Panc1 (cell line): Measurements from ENCODE around the gene KPNB1. TPM values are rescaled to one million over a fixed set of nuclear protein-coding genes. Genes with fewer than 3 reads are reported as not detected.
A peak's percentile ranks its signal among the peaks of the same experiment; 100 is the strongest.

ENCODE experiments used
- ATAC-seq: fragments of 200-7000 bp; cut with Tn5 transposase; 2 replicates; pipeline ENCODE4 v1.9.1; 2020; ENCODE audit warnings: mild to moderate bottlenecking, moderate library complexity
- BruUV-seq: library from RNA; stranded (reverse); fragments of 400-500 nt; replicated peaks from 2 replicates; lab custom pipeline; 2021; lab: Mats Ljungman, UMichigan
- CTCF ChIA-PET: fragments of 300-600 bp; sonication (Branson Sonifier 250); formaldehyde crosslinking; loops from one replicate; lab custom pipeline; 2022; ENCODE audit warnings: antibody characterized with exemption; lab: Charles Lee
- POLR2A ChIA-PET: fragments of 300-600 bp; sonication (Branson Sonifier 250); formaldehyde crosslinking; loops from one replicate; lab custom pipeline; 2022; ENCODE audit warnings: antibody characterized with exemption; lab: Charles Lee
- DNase-seq: peaks from one replicate; pipeline ENCODE4 v3.0.0-alpha.2; 2010; ENCODE audit warnings: low read depth, low spot score
- H3K27ac ChIP-seq: 2 replicates; pipeline ENCODE4 v1.5.1; 2011; ENCODE audit warnings: mild to moderate bottlenecking, low read length, inconsistent platforms
- H3K27me3 ChIP-seq: fragments of 200-500 bp; sonication (Bioruptor generic); 2 replicates; pipeline ENCODE4 v1.6.0; 2014; ENCODE audit warnings: low read length, inconsistent platforms; ENCODE audit not compliant: control insufficient read depth, insufficient read depth
- H3K36me3 ChIP-seq: fragments of 200-500 bp; sonication (Bioruptor generic); 2 replicates; pipeline ENCODE4 v1.5.1; 2014; ENCODE audit warnings: inconsistent platforms, mild to moderate bottlenecking, low read length, moderate library complexity; ENCODE audit not compliant: control insufficient read depth, insufficient read depth
- H3K4me1 ChIP-seq: 2 replicates; pipeline ENCODE4 v1.5.1; 2011; ENCODE audit warnings: inconsistent platforms, mild to moderate bottlenecking, low read length, moderate library complexity; ENCODE audit not compliant: control insufficient read depth, insufficient read depth
- H3K4me3 ChIP-seq, 2 experiments: 2 replicates each; pipeline ENCODE4 v1.5.1; 2011 to 2012; ENCODE audit warnings: low read depth in 2 of 2, low read length in 2 of 2, mild to moderate bottlenecking in 2 of 2, inconsistent platforms in 1 of 2, moderate library complexity in 1 of 2
- H3K9me3 ChIP-seq: fragments of 200-500 bp; sonication (Bioruptor generic); 2 replicates; pipeline ENCODE4 v1.5.1; 2014; ENCODE audit warnings: low read depth, mild to moderate bottlenecking, inconsistent platforms, low read length, moderate library complexity; ENCODE audit not compliant: control insufficient read depth, insufficient read depth
- POLR2AphosphoS5 ChIP-seq: IDR thresholded peaks from 2 replicates; pipeline ENCODE4 v1.6.1; 2012; ENCODE audit warnings: mild to moderate bottlenecking, low read depth, low read length, moderate library complexity
- REST ChIP-seq, 2 experiments: IDR thresholded peaks; 2 replicates each; pipeline ENCODE4 v1.6.1; 2011 to 2012; ENCODE audit warnings: low read depth in 2 of 2, control low read depth in 1 of 2, low read length in 1 of 2, mild to moderate bottlenecking in 1 of 2, moderate library complexity in 1 of 2; ENCODE audit not compliant: insufficient read depth in 1 of 2
- SIN3A ChIP-seq: IDR thresholded peaks from 2 replicates; pipeline ENCODE4 v1.6.1; 2012; ENCODE audit warnings: low read depth, mild to moderate bottlenecking, low read length, moderate library complexity, borderline replicate concordance; ENCODE audit not compliant: insufficient read depth
- TCF7L2 ChIP-seq: IDR thresholded peaks from 2 replicates; pipeline ENCODE4 v1.6.1; 2011; ENCODE audit warnings: mild to moderate bottlenecking, low read depth, low read length, inconsistent platforms
- in situ Hi-C: cut with HindIII; loops from 2 replicates; pipeline ENCODE4 v1.10.0; 2016; ENCODE audit warnings: low sequenced_read_pairs, low pct_unique_long_range_greater_than_20kb
- intact Hi-C: fragments of 100-400 bp; cut with micrococcal nuclease; formaldehyde crosslinking; loops from one replicate; pipeline ENCODE4 v1.10.0; 2022; ENCODE audit not compliant: unreplicated experiment
- total RNA-seq: library from RNA; stranded (reverse); gene quantifications from one replicate; pipeline ENCODE4 v1.2.1, GENCODE V29; 2021; ENCODE audit not compliant: unreplicated experiment
- TF ChIP-seq, protein P1 (sequence below): fragments of 450-650 bp; IDR thresholded peaks from 2 replicates; pipeline ENCODE4 v1.5.1; 2017; ENCODE audit warnings: mild to moderate bottlenecking

Gene KPNB1
- total RNA-seq, 1 experiment from 2014 or later, result 666 TPM

- in situ Hi-C loops (no loop called here), intact Hi-C loops (no loop called here)
- Histone ChIP-seq H3K36me3 (peaks cover 70% of the 10 kb centered on the region), H3K4me3 (no peak overlapping the region), H3K27me3 (no peaks in the 10 kb centered on the region), H3K9me3 (no peaks in the 10 kb centered on the region), H3K4me1 (no peaks in the 10 kb centered on the region), H3K27ac (no peak overlapping the region)
- CTCF ChIA-PET, result no interaction called here
- DNase-seq, result no peak
- no peak for TF ChIP-seq SIN3A
- TF ChIP-seq, protein P1, sequence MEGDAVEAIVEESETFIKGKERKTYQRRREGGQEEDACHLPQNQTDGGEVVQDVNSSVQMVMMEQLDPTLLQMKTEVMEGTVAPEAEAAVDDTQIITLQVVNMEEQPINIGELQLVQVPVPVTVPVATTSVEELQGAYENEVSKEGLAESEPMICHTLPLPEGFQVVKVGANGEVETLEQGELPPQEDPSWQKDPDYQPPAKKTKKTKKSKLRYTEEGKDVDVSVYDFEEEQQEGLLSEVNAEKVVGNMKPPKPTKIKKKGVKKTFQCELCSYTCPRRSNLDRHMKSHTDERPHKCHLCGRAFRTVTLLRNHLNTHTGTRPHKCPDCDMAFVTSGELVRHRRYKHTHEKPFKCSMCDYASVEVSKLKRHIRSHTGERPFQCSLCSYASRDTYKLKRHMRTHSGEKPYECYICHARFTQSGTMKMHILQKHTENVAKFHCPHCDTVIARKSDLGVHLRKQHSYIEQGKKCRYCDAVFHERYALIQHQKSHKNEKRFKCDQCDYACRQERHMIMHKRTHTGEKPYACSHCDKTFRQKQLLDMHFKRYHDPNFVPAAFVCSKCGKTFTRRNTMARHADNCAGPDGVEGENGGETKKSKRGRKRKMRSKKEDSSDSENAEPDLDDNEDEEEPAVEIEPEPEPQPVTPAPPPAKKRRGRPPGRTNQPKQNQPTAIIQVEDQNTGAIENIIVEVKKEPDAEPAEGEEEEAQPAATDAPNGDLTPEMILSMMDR, result no peak
- no peak for TF ChIP-seq REST (IDR thresholded peaks at IDR 0.05; ENCODE audit: insufficient read depth in 1 of 2, low read depth in 2 of 2, low read length in 1 of 2)
- TF ChIP-seq TCF7L2, result no peak
- no peak for TF ChIP-seq POLR2AphosphoS5
- ATAC-seq, result no peak
- BruUV-seq, result no TSS peak
- POLR2A ChIA-PET, result interaction anchor here (0.5 kb wide), 1 partner anchor 41 kb away, joined by 9 read pairs; no protein-coding TSS in a partner anchor
These were observed 26.9 kb downstream of the KPNB1 start for GRCh38 chr17:47676510-47677165.

DNA sequence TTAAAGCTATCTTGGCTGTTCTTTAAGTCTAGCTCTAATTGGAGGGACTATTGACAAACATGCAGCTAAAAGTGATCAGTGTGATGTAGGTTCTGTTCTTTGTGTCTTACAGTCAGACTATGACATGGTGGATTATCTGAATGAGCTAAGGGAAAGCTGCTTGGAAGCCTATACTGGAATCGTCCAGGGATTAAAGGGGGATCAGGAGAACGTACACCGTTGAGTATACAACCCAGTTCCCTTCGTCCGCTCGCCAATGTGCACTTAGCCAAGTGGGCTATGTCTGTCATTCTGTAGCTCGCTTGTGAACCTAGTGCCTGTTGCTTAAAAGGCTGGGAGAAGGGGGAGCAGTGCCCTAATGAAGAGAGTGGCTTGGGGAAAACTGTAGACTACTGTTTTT, 28.5 kb downstream of the KPNB1 start:
- in situ Hi-C loops, result no loop called here
- CTCF ChIA-PET, result interaction anchor here (1.2 kb wide), 1 partner anchor 10 kb away, joined by 4 read pairs; no protein-coding TSS in a partner anchor
- POLR2A ChIA-PET, result interaction anchor here (0.7 kb wide), 1 partner anchor 20 kb away, joined by 3 read pairs; no protein-coding TSS in a partner anchor
- no peak for ATAC-seq
- DNase-seq, result no peak
- Histone ChIP-seq H3K36me3 (peaks cover 71% of the 10 kb centered on the region), H3K27ac (no peak overlapping the region), H3K9me3 (no peaks in the 10 kb centered on the region), H3K27me3 (no peaks in the 10 kb centered on the region), H3K4me3 (no peak overlapping the region), H3K4me1 (no peaks in the 10 kb centered on the region)
- no peak for TF ChIP-seq TCF7L2
- no peak for TF ChIP-seq REST (IDR thresholded peaks at IDR 0.05; ENCODE audit: insufficient read depth in 1 of 2, low read depth in 2 of 2, low read length in 1 of 2)
- TF ChIP-seq SIN3A, result no peak
- TF ChIP-seq, protein P1, result no peak
- 0 out of 2 replicates have a peak, but pooled peaks have one; percentile 37 for TF ChIP-seq POLR2AphosphoS5
- no TSS peak for BruUV-seq
- intact Hi-C loops, result no loop called here
